SK-N-SH (cell line): Measurements from ENCODE around the gene KLHL8. TPM values are rescaled to one million over a fixed set of nuclear protein-coding genes. Genes with fewer than 3 reads are reported as not detected.

Experiments
- CTCF ChIA-PET: fragments of 300-600, 350-600 bp; formaldehyde crosslinking; extraction: SDS; loops from one replicate; lab custom pipeline; 2021; lab: Yijun Ruan, JAX
- POLR2A ChIA-PET: fragments of 350-600 bp; sonication (Branson Sonifier 250); formaldehyde crosslinking; extraction: SDS; loops from one replicate; lab custom pipeline; 2020; ENCODE audit warnings: antibody characterized with exemption, inconsistent platforms; lab: Yijun Ruan, JAX
- DNase-seq: peaks from one replicate; pipeline ENCODE4 v3.0.0; 2012
- H2AFZ ChIP-seq: fragments of 200-600 bp; sonication (generic); 2 replicates; pipeline ENCODE4 v1.8.1; 2016; ENCODE audit warnings: antibody characterized with exemption, mild to moderate bottlenecking, low read depth
- H3F3A ChIP-seq: fragments of 200-600 bp; sonication (generic); replicated peaks from 2 replicates; pipeline ENCODE3; 2016; ENCODE audit warnings: antibody characterized with exemption, mild to moderate bottlenecking; ENCODE audit not compliant: insufficient read depth
- H3K27ac ChIP-seq, 2 experiments: fragments of 200-500 bp in 1 of 2; fragments of 200-600 bp in 1 of 2; sonication (Bioruptor generic) in 1 of 2; sonication (generic), shearing (Covaris generic) in 1 of 2; 2 replicates each; pipeline versions ENCODE4 v1.5.1 to v1.6.1; 2014 to 2016; ENCODE audit warnings: low read depth in 2 of 2, inconsistent platforms in 1 of 2, low read length in 1 of 2, mild to moderate bottlenecking in 1 of 2, mixed read lengths in 1 of 2
- H3K27me3 ChIP-seq: fragments of 200-600 bp; sonication (generic), shearing (Covaris generic); 2 replicates; pipeline ENCODE4 v1.6.1; 2016; ENCODE audit warnings: mixed run types; ENCODE audit not compliant: insufficient read depth
- H3K36me3 ChIP-seq, 2 experiments: fragments of 200-500 bp in 1 of 2; fragments of 200-600 bp in 1 of 2; sonication (Bioruptor generic) in 1 of 2; sonication (generic) in 1 of 2; replicated peaks in 1 of 2; 2 replicates each; pipeline versions ENCODE3 to v1.5.1; 2014 to 2016; ENCODE audit warnings: low read length in 1 of 2, mild to moderate bottlenecking in 1 of 2; ENCODE audit not compliant: insufficient read depth in 2 of 2, control insufficient read depth in 1 of 2
- H3K4me1 ChIP-seq, 2 experiments: fragments of 200-500 bp in 1 of 2; fragments of 200-600 bp in 1 of 2; sonication (Bioruptor generic) in 1 of 2; sonication (generic), shearing (Covaris generic) in 1 of 2; 2 replicates each; pipeline versions ENCODE4 v1.5.1 to v1.6.1; 2014 to 2016; ENCODE audit warnings: low read depth in 1 of 2, low read length in 1 of 2, mixed run types in 1 of 2; ENCODE audit not compliant: insufficient read depth in 2 of 2, control insufficient read depth in 1 of 2
- H3K4me2 ChIP-seq: fragments of 200-600 bp; sonication (generic), shearing (Covaris generic); 2 replicates; pipeline ENCODE4 v1.6.1; 2017; ENCODE audit warnings: mixed run types
- H3K4me3 ChIP-seq, 2 experiments: fragments of 200-500 bp in 1 of 2; fragments of 200-600 bp in 1 of 2; sonication (Bioruptor generic) in 1 of 2; sonication (generic), shearing (Covaris generic) in 1 of 2; 2 replicates each; pipeline versions ENCODE4 v1.5.1 to v1.8.1; 2014 to 2016; ENCODE audit warnings: low read depth in 2 of 2, inconsistent platforms in 1 of 2, low read length in 1 of 2, mild to moderate bottlenecking in 1 of 2, mixed read lengths in 1 of 2, moderate library complexity in 1 of 2
- H3K79me2 ChIP-seq: fragments of 200-600 bp; sonication (generic); 2 replicates; pipeline ENCODE4 v1.8.1; 2017; ENCODE audit warnings: mild to moderate bottlenecking; ENCODE audit not compliant: insufficient read depth
- H3K9ac ChIP-seq: fragments of 200-600 bp; sonication (generic); 2 replicates; pipeline ENCODE4 v1.6.1; 2017; ENCODE audit warnings: mixed run types
- H3K9me2 ChIP-seq: fragments of 200-600 bp; sonication (generic); 2 replicates; pipeline ENCODE4 v1.6.1; 2017; ENCODE audit warnings: mixed run types
- H3K9me3 ChIP-seq: fragments of 200-600 bp; sonication (generic); 2 replicates; pipeline ENCODE4 v1.6.1; 2017; ENCODE audit warnings: mixed run types, mild to moderate bottlenecking, moderate library complexity
- H4K20me1 ChIP-seq: fragments of 200-600 bp; sonication (generic); 2 replicates; pipeline ENCODE4 v1.6.1; 2017; ENCODE audit warnings: mild to moderate bottlenecking, mixed run types; ENCODE audit not compliant: insufficient read depth
- EP300 ChIP-seq, 2 experiments: IDR thresholded peaks; 2 replicates each; pipeline versions ENCODE4 v1.4.0 to v1.6.1; 2012; ENCODE audit warnings: borderline replicate concordance in 1 of 2, low read depth in 1 of 2, low read length in 1 of 2
- GABPA ChIP-seq: IDR thresholded peaks from 2 replicates; pipeline ENCODE4 v1.4.0; 2012; ENCODE audit warnings: low read depth, mild to moderate bottlenecking
- NFIC ChIP-seq: IDR thresholded peaks from 2 replicates; pipeline ENCODE4 v1.4.0; 2012; ENCODE audit warnings: borderline replicate concordance
- POLR2AphosphoS5 ChIP-seq: IDR thresholded peaks from 2 replicates; pipeline ENCODE4 v1.6.1; 2012; ENCODE audit warnings: low read depth, low read length
- RFX5 ChIP-seq: IDR thresholded peaks from 2 replicates; pipeline ENCODE4 v1.6.1; 2012; ENCODE audit warnings: mild to moderate bottlenecking, improper control_type of control experiment, low read length
- TCF12 ChIP-seq: IDR thresholded peaks from 2 replicates; pipeline ENCODE4 v1.4.0; 2012
- WGBS: methylation state at CpG from one replicate; pipeline ENCODE4 v1.1.6; 2017; ENCODE audit warnings: low lambda C conversion rate; 5-methylcytosine and 5-hydroxymethylcytosine counted together
- polyA plus RNA-seq, 3 experiments: library from polyadenylated mRNA; depleted of rRNA; stranded (reverse); fragments of >200 nt; gene quantifications; 2 replicates each; pipeline ENCODE4 v1.2.3, GENCODE V29; 2012
- TF ChIP-seq, protein P1 (sequence below): fragments of 150-350 bp; IDR thresholded peaks from 2 replicates; pipeline ENCODE4 v1.6.1; 2017; ENCODE audit warnings: antibody characterized with exemption, low read length, low read depth, borderline replicate concordance
- TF ChIP-seq, protein P2 (sequence below): IDR thresholded peaks from 2 replicates; pipeline ENCODE4 v1.6.1; 2012; ENCODE audit warnings: mild to moderate bottlenecking, low read depth, low read length, moderate library complexity
- TF ChIP-seq, protein P3 (sequence below): fragments of 200-600 bp; sonication (generic); IDR thresholded peaks from 2 replicates; pipeline ENCODE4 v1.6.1; 2017; ENCODE audit warnings: antibody characterized with exemption, mild to moderate bottlenecking, moderate library complexity

Gene KLHL8
- polyA plus RNA-seq, 1 of the 3 experiments (the other 2 are of a cell fraction), result 2.4 TPM

DNA sequence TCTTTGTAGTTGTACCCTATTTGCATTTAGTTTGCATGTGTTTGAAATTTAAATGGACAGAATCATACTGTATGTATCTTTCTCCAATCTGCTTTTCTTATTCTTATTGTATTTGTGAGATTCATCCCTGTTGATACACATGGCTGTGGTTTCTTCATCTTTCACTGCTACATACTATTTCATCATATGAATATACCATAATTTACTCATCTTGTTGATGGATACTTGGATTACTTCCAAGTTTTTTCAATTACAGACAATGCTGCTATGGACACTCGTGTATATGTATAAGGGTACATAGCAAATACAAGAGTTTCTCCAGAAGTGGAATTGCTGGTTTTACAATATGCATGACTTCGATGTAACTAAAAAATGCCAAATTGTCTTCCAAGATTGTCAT, 11.8 kb upstream of the KLHL8 start:
- WGBS, result 74% methylated on average over 2 of the region's 2 CpGs
- no peak overlapping the region for H2AFZ ChIP-seq
- TF ChIP-seq, protein P1, sequence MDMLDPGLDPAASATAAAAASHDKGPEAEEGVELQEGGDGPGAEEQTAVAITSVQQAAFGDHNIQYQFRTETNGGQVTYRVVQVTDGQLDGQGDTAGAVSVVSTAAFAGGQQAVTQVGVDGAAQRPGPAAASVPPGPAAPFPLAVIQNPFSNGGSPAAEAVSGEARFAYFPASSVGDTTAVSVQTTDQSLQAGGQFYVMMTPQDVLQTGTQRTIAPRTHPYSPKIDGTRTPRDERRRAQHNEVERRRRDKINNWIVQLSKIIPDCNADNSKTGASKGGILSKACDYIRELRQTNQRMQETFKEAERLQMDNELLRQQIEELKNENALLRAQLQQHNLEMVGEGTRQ, result no peak
- no peak for TF ChIP-seq POLR2AphosphoS5
- no peak for TF ChIP-seq GABPA
- TF ChIP-seq, all 33 proteins: peak for 0
- H3K27ac ChIP-seq, result no peak overlapping the region
- H4K20me1 ChIP-seq, result no peaks in the 10 kb centered on the region
- ChIA-PET CTCF (interaction anchor here (1.3 kb wide), 1 partner anchor 82 kb away, joined by 4 read pairs; no protein-coding TSS in a partner anchor), POLR2A (no interaction called here)
- no peak overlapping the region for H3K9ac ChIP-seq
- no peaks in the 10 kb centered on the region for H3K9me3 ChIP-seq
- no peaks in the 10 kb centered on the region for H3K79me2 ChIP-seq
- no peak overlapping the region for H3K4me2 ChIP-seq
- no peak overlapping the region for H3K4me3 ChIP-seq
- no peaks in the 10 kb centered on the region for H3K36me3 ChIP-seq
- H3F3A ChIP-seq, result no peaks in the 10 kb centered on the region
- DNase-seq, result no peak
- H3K4me1 ChIP-seq, result peaks cover 0 to 4% of the 10 kb centered on the region in 2 experiments; a peak in 1 of 4 replicates
- no peaks in the 10 kb centered on the region for H3K27me3 ChIP-seq
- no peaks in the 10 kb centered on the region for H3K9me2 ChIP-seq

DNA sequence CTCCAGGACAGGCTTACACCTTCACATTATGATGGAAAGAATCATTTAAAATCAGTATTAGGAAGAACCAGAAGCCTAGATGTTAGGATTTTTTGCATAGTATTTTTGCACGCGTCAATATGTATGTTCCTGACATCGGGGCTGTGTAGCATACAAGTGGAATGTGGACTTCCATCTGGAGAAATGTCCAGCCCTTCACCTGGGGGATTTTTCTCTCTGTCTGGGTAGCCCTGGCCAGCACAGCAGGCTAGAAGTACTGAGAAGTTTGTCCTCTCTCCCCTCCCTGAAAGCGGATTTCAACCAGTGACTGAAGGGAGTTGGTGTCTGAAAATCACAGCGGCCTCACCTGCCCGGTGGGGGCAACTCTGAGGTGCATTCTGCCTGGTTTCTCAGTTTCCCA, 10.4 kb upstream of the KLHL8 start:
- ChIA-PET POLR2A (no interaction called here), CTCF (interaction anchor here (1.1 kb wide), 1 partner anchor 80 kb away, joined by 3 read pairs; no protein-coding TSS in a partner anchor)
- Histone ChIP-seq H3K9me3 (no peaks in the 10 kb centered on the region), H3K27me3 (no peaks in the 10 kb centered on the region), H4K20me1 (no peaks in the 10 kb centered on the region), H3K79me2 (no peaks in the 10 kb centered on the region), H3K27ac (no peak overlapping the region), H3K4me1 (peaks cover 0 to 4% of the 10 kb centered on the region in 2 experiments; a peak in 1 of 4 replicates), H3K4me2 (no peak overlapping the region), H3K4me3 (no peak overlapping the region), H3K9me2 (no peaks in the 10 kb centered on the region), H2AFZ (no peak overlapping the region), H3F3A (no peaks in the 10 kb centered on the region), H3K9ac (no peak overlapping the region), H3K36me3 (no peaks in the 10 kb centered on the region)
- DNase-seq, result no peak
- TF ChIP-seq, protein P1, result no peak
- TF ChIP-seq RFX5 (no peak), EP300 (IDR thresholded peaks at IDR 0.05; ENCODE audit: borderline replicate concordance in 1 of 2, low read depth in 1 of 2, low read length in 1 of 2) (no peak), NFIC (no peak), TCF12 (no peak)
- TF ChIP-seq, protein P2, sequence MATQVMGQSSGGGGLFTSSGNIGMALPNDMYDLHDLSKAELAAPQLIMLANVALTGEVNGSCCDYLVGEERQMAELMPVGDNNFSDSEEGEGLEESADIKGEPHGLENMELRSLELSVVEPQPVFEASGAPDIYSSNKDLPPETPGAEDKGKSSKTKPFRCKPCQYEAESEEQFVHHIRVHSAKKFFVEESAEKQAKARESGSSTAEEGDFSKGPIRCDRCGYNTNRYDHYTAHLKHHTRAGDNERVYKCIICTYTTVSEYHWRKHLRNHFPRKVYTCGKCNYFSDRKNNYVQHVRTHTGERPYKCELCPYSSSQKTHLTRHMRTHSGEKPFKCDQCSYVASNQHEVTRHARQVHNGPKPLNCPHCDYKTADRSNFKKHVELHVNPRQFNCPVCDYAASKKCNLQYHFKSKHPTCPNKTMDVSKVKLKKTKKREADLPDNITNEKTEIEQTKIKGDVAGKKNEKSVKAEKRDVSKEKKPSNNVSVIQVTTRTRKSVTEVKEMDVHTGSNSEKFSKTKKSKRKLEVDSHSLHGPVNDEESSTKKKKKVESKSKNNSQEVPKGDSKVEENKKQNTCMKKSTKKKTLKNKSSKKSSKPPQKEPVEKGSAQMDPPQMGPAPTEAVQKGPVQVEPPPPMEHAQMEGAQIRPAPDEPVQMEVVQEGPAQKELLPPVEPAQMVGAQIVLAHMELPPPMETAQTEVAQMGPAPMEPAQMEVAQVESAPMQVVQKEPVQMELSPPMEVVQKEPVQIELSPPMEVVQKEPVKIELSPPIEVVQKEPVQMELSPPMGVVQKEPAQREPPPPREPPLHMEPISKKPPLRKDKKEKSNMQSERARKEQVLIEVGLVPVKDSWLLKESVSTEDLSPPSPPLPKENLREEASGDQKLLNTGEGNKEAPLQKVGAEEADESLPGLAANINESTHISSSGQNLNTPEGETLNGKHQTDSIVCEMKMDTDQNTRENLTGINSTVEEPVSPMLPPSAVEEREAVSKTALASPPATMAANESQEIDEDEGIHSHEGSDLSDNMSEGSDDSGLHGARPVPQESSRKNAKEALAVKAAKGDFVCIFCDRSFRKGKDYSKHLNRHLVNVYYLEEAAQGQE, result no peak
- TF ChIP-seq, protein P3, sequence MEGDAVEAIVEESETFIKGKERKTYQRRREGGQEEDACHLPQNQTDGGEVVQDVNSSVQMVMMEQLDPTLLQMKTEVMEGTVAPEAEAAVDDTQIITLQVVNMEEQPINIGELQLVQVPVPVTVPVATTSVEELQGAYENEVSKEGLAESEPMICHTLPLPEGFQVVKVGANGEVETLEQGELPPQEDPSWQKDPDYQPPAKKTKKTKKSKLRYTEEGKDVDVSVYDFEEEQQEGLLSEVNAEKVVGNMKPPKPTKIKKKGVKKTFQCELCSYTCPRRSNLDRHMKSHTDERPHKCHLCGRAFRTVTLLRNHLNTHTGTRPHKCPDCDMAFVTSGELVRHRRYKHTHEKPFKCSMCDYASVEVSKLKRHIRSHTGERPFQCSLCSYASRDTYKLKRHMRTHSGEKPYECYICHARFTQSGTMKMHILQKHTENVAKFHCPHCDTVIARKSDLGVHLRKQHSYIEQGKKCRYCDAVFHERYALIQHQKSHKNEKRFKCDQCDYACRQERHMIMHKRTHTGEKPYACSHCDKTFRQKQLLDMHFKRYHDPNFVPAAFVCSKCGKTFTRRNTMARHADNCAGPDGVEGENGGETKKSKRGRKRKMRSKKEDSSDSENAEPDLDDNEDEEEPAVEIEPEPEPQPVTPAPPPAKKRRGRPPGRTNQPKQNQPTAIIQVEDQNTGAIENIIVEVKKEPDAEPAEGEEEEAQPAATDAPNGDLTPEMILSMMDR, result no peak
- WGBS, result 86% methylated on average over 6 of the region's 6 CpGs
